Activated CD4-positive, CD25-positive, alpha-beta regulatory T cell treated with anti-CD3 and anti-CD28 coated beads, Interleukin-2, amount 50 U/mL, for 72 hours (primary cell): ENCODE data around the gene EPHA2.
"Not testable (repeated sequence)": the region's sequence is repeated elsewhere in the genome, so short reads cannot be mapped to it uniquely, and the experiment has no call there.

ENCODE experiments used
- DNase-seq: peaks from one replicate; pipeline ENCODE4 v3.0.0; 2021

Gene EPHA2

DNA sequence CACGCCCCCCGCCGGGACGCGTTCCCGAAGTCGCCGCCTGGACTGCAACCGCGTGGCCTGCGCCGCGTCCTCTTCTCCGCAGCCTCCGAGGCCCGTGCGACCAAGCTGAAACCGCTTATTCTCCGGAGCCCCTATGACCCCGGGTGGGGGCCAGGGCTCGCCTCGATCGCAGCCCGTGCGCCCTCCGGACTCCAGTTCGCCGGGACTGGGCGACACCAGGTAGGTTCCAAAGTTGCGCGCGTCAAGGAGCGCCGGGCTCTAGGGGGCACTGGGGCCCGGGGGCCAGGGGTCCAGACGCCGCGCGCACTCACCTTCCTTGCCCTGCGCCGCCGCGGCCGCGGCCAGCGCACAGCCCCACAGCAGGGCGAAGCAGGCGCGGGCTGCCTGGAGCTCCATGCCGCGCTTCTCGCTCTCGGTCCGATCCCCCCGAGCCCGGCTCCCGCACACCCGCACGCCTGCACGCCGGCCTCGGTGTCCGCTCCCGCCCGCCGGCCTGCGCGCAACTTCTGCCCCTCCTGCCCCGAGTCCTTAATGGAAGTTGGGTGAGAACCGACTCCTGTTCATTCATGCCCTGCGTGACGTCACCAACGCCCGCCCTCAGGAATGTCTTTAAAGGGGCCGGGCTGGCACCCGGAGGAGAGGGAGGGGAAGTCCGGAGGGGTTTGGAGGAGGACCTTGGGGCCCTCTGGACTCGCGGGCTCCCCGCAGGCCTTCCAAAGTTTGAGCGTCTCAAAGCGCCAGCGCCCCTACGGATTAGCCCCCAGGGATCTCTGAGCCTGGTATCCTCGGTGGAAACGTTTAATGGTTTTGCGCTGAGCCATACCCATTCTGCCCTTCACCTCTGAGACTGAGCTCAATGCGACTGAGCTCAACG lies at the start of gene EPHA2:
TSS of gene EPHA2 (minus strand) at position 533 of the 874 bp plus-strand sequence. CDS start at position 396, 137 bp downstream.
- DNase-seq: no peak

DNA sequence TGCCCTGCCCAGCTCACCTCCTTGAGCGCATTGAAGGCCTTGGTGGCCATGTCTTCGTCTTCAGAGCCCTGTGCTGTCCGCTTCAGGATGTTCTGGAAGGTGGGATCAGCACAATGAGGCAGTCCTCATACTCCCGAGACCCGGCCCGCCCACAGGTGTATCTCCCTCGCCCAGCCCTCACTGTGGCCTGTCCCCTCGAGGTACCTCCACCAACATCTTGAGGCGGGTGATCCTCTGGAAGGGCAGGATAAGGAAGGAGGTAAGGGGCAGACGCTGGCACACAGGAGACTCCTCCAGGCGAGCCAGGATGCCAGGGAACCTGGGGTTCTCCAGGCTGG lies 49.4 kb upstream of the EPHA2 start:
- DNase-seq: no peak

DNA sequence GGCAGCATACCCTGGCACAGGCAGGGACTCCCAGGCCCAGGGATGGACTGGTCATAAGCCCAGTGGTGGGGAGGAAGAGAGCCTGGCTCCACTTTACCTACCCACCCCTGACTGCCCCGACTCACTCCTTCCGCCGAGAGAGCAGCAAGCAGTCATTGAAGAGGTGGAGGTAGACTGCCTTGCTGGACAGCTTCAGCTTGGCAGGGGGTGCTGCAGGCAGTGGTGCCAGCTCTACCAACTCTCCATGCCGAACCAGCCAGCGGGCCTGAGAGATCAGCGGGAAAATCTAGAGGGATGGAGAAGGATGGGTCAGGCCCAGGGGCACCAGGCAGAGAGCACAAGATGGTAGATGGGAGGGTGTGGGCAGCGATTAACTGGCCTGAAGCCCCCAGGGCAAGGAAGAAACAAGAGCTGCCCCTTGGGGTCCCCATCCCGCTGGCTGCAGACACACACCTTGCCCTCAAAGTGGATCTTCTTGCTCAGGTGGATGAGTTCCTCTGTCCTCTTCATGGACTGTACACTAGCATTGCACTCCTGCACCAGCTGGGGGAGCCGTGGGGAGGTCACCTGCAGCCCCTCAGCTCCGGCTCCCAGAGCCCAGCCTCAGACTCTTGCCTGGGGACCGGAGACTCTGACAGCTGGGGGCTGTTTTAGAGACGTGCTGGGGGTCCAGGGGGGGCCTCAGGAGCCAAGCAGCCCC lies 48.9 kb upstream of the EPHA2 start:
- no peak for DNase-seq

DNA sequence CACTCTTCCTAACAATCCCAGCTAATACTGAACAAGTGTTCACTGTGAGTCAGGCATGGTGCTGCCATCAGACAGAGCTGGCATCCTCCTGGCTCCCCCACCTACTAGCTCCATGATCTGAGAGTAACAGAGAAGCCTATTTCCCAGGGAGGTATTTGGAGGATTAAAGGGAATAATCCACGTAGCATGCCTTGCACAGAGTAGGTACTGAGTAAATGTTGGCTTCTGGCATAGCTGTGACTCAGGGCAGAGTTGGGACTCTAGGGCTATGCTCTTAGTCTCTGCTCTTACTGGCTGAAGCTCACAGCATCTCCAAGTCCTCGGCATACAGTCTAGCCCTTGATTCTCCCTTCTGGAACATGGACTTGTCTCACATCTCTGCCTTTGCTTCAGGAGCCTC lies 48.3 kb upstream of the EPHA2 start:
- no peak for DNase-seq

DNA sequence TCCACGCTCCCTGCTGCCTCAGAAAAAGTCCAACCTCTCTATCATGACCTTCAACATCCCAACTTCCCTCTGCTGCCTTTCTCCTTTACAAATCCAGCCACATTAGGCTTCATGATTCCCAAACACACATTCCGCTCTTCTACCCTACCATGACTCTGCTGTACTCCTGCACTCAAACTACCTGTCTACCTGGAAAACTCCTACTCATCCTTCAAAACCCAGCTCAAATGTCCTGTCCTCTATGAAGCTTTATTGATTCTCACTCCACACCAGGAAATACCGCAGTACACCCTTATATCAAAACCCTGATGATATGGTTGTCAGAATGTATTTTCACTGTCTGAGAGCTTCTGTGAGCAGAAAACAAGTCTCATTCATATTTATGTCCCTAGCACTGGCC lies 47.7 kb upstream of the EPHA2 start:
- no peak for DNase-seq

DNA sequence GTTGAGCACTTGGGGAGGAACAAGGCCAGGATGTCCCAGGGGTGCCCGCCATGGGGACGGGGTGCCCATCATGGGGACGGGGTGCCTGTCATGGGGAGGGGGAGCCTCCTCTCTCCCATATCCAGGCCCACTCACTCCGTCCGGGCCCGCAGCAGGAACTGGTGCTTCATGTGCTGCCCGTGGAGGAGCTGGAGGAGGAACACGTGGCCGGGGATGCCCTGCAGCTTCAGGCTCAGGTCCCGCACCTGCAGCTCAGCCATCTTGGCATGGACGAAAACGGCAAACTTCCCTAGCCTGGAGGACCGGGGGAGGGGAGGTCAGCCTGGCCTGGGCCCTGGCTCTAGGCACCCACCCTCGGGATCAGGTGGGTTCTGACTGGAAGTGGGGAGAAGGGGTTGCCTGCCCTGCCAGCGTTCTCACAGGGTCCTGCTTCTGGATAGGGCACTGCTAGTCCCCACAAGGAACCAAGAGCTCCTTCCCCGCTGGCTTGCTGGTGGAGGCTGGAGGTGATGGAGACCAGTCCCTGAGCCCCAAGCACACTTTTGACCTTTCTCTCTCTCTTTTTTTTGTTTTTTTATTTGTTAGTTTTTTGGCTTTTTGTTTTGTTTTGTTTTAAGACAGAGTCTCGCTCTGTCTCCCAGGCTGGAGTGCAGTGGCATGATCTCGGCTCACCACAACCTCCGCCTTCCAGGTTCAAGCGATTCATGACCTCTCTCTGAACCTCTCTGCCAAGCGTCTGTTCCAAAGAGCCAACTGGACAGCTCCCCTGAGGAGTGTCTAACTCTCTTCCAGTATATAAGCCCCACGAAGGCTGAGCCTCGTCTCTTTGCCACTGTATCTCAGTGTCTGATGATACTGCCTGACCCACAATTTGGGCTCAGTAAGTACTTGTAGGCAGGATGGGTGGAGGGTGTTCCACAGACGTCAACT lies 46.7 kb upstream of the EPHA2 start:
- DNase-seq: no peak

DNA sequence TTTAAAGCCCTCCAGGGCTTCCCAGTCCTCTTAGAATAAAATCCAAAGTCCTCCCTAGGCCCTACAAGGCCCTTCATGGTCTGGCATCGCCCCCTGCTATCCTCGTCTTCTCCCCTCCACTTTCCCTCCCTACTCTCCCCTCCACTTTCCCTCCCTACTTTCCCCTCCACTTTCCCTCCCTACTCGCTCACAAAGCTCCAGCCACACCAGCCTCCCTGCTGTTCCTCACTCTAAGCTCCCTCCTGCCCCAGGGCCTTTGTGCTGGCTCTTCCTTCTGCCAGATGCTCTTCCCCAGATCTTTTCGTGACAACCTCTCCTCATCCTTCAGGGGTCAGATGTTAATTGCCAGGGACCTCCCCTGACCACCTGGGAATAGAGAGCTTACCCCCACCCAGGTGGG lies 43.8 kb upstream of the EPHA2 start:
- DNase-seq: no peak

DNA sequence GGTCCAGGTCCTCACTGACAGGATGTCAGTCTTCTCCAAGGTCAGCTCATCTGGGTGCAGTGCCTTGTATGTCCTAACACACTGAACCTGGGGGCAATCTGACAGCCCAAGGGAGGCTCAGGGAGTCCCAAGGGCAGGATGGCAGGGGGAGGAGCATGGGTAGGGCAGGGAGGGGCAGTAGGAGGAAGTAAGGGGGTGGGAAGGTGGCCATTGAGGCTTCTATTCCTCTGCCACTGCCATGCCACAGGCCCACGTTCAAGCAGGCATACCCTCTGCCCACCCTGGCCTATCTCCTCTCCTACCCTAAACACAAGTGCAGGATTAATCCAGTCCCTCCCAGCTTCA lies 43.3 kb upstream of the EPHA2 start:
- no peak for DNase-seq

DNA sequence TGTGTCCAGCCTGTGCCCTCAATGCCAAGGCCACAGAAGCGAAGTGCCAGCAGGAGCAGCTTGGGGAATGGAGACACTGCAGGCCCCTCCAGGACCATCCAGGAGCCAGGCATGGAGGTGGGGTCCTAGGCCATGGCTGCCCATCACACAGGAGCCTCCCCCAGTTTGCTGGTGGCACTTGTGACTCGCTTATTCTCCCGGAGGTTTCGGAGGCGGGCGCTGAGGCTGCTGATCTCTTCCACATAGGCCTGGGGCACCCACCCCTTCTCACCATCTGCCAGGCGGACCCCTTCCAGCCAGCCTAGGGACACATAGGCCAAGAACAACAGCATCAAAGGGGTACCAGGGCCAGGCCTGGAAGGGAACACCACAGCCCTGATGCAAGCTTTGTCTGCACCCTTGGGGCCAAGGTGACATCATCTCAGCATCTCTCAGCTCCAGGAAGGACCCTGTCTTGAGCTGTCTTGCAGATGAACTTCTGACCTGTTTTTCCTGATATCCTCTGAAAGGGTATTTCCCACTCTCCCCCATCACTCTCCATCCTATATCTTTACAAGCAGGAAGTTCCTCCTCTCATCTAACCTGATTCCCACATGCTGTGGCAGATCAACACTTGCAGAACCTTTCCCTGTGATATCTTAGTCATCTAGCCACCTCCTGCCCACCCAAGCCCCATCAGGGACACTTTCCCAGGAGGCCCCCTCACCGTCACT lies 42.7 kb upstream of the EPHA2 start:
- DNase-seq: no peak

DNA sequence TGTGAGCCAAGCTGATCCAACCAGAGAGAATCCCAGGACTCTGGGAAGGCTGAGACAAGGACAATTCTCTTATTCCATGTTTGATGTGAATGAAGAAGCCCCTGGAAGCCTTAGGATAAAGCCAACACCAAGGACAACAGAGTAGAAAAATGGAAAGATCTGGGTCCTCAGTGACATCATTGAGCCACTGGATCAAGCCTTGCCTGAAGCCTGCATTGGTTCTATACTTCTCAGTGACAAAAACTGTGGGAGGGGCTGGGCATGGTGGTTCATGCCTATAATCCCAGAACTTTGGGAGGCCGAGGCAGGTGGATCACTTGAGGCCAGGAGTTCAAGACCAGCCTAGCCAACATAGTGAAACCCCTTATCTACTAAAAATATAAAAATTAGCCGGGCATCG lies 41.0 kb upstream of the EPHA2 start:
- no peak for DNase-seq

DNA sequence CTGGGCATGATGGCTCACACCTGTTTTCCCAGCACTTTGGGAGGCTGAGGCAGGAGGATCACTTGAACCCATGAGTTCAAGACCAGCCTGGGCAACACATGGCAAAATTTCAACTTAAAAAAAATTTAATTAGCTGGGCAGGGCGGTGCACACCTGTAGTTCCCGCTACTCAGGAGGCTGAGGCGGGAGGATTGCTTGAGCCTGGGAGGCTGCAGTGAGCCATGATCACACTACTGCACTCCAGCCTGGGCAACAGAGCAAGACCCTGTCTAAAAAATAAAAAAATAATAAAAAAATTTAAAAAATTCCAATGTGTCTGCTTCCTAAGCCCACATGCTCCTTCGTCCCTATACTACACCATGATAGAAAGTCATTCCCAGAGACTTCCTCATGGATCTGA lies 40.3 kb upstream of the EPHA2 start:
- DNase-seq: not testable (repeated sequence)

DNA sequence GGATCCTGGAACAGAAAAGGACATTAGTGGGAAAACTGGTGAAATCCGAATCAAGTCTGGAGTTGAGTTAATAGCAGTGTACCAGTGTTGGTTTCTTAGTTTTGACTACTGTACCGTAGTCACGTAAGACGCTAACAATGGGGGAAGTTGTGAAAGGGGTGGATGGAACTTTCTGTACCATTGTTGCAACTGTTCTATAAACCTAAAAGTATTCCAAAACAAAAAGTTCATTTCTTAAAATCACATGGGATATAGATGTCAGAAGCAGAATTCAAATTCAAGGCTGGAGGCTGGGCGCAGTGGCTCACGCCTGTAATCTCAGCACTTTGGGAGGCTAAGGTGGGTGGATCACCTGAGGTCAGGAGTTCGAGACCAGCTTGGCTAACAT lies 39.6 kb upstream of the EPHA2 start:
- DNase-seq: no peak

DNA sequence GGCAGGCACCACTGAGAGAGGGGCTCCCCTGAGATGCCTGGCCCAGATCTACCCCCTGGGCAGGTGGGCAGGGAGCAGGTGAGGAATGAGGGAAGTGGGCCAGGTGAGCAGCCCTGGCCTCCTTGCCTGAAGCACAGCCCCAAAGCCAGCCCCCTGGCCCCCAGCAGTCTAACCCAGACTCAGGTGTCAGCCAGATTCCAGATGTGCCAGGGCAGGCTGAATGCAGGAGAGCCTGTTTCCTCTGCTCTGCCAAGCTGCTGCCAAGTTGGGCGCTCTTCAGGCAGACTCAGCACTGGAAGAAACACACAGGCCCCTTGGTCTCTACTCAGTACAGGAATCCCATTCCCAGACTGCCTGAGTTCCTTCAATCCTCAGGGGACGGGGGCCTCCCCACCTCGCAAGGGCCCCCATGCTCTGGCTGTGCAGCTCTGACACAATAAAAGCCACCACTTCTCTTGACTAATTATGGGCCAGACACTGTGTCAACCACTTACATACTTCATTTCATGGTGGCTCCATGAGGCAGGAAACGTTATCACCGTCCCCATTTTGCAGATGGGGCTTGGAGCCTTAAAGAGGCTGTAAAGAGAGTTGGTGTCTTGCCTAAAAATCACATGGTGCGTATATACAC lies 36.2 kb upstream of the EPHA2 start:
- DNase-seq: no peak

DNA sequence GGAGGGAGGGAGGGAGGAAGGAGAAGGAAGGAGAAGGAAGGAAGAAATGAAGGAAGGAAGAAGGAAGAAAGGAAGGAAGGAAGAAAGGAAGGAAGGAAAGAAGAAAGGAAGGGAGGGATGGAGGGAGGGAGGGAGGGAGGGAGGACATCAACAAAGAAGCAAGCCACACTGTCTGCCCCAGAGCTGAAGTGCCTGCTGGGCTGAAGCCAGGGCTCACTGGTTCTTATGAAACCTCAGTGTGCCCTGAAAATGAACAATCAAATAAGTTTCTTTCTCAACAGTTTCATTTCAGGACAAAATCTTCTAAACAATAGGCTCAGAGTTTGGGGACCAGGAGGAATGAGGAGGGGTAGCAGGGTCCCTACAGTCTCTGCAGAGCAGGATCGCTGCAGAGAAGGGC lies 35.4 kb upstream of the EPHA2 start:
- DNase-seq: no peak

DNA sequence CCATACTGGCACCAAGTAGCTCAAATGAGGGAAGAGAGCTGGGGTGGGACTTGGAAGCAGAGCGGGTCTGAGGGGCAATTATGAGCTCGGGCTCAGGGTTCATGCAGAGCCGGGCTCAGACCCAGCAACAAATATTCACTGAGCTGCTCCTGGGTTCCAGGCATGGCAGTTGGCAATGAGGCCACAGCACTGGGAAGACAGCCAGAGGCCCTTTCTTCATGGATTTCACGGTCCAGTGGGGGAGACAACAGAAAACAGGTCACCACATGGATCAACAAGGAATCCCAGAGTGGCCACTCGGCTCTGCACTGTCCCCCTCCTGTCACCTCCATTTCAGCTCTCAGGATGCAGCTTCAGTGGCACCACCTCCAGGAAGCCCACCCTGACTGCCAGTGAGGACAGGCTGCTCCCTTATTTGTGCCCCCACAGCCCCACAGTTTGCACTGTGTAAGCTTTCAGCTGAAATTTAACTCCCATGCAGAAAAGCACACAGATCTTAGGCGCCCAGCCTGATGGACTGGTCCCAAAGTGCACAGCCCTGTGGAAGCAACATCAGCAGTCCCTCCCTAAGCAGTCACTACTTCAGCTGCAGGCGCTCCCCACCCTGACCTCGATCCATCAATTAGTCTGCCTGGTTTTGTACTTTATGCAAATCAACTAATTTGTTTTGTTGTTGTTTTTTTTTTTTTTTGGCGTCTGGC lies 34.2 kb upstream of the EPHA2 start:
- no peak for DNase-seq

DNA sequence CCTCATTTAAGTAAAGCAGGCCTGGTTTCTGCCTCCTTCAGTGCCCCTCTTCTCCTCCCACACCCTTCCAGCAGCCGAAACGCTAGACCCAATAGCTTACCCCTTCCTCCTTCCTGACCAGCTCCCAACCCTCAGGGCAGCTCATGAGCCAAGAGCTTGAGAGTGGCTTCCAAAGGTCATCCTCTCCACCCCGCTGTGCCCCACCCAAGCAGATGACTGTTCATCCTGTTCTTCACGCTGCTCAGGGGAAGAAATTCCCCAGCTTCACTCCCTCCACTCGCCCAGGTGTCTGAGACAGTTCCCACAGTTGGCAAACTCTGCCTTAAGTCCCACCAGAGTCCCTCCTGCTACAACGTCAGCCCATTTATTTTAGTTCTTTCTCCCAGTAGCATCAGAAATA lies 33.1 kb upstream of the EPHA2 start:
- no peak for DNase-seq

DNA sequence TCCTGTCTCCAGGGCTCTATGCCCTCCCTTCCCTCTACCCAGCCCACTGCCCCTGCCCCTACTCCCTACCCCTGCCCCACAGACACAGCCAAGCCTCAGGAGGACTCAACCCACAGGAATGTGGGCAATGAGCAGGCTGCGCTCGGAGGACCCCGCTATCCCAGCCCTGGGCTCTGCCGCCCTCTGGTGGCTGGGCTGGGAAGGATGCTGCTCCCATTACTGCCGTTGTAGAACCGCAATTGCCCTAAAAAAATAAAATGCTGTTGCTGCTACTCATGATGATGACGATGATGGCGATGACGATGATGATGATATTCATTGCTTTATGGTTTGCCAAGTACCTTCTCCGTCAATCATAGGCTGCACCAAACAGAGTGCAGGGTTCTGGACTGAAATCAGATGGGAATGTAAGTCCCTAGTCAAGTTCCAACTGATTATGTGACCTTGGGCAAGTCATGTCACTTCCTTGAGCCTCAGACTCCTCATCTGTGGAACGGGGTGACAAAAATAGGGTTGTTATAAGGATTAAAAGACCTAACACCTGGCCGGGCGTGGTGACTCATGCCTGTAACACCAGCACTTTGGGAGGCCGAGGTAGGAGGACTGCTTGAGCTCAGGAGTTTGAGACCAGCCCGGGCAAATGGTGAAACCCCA lies 32.0 kb upstream of the EPHA2 start:
- peak; percentile 79 for DNase-seq

DNA sequence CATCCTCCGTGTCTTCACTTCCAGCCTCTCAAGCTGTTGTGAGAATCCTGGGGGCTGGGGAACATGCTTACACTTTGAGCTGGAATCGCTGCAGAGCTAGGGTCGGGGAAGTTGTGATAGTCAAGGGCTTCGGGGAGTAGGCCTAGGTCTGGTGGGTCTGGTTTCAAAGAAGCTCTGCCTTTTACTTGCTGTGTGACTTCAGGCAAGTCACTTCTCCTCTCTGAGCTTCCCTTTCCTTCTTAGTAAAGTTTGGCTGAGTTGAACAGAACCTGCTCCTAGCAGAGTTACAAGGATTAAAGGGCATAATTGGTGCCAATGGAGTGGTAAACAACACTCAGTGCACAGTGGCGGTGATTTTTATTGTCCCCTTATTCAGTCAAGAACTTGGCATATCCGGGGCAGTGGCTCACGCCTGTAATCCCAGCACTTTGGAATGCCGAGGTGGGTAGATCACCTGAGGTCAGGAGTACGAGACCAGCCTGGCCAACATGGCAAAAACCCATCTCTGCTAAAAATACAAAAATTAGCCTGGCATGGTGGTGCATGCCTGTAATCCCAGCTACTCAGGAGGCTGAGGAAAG lies 30.9 kb upstream of the EPHA2 start:
- no peak for DNase-seq

DNA sequence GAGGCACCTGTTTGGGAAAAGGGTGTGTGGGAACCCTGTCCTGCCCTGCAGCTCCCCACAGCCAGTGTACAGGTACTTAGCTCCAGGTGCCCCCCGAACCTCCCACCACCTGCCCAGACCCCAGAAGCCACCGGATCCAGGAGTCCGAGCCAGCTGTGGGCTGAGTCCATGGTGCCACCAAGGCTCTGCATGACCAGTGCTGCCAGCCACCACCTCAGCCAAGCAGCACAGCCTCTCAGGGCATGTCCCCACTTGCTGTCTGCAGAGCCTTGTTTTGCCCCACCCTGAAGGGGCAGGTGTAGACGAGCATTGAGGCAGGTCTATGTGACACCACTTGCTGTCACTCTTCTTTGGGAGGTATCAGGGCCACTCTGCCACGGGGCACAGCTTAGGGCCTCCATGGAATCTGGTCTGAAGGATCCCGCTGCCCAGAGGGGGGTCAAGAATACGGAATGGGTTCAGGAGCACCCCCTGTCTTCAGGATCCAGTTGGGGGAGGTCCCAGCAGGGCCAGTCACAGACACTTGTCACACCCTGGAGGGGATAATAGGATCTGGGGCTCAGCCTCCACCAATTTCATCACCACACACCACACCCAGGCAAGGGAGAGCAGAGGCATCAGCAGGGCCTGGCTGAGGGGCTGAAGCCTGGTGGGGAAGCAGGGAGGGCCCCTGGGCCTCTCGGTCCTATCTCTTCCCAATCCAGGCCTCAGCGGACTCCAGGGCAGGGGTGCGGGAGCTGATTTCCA lies 28.9 kb upstream of the EPHA2 start:
- DNase-seq: no peak
